H9 (cell line): ENCODE data around the gene KANK4. TPM values are rescaled to one million over a fixed set of nuclear protein-coding genes. Genes with fewer than 3 reads are reported as not detected.

Experiments
- DNase-seq: peaks from one replicate; pipeline ENCODE4 v3.0.0-alpha.2; 2017
- H2AFZ ChIP-seq: one replicate; pipeline ENCODE4 v1.6.1; 2013; ENCODE audit warnings: mild to moderate bottlenecking, low read length, control low read depth, moderate library complexity
- H2AK5ac ChIP-seq: 2 replicates; pipeline ENCODE4 v1.6.1; 2013; ENCODE audit warnings: low read length, control low read depth, mixed read lengths; ENCODE audit not compliant: insufficient read length
- H2BK120ac ChIP-seq: one replicate; pipeline ENCODE4 v1.6.1; 2013; ENCODE audit warnings: low read depth, mild to moderate bottlenecking, low read length, control low read depth, inconsistent platforms; ENCODE audit not compliant: poor library complexity, severe bottlenecking
- H2BK12ac ChIP-seq: 2 replicates; pipeline ENCODE4 v1.6.1; 2013; ENCODE audit warnings: low read length, control low read depth, mixed read lengths, low read depth; ENCODE audit not compliant: insufficient read length
- H2BK15ac ChIP-seq: 2 replicates; pipeline ENCODE4 v1.6.1; 2013; ENCODE audit warnings: low read depth, low read length, control low read depth
- H2BK20ac ChIP-seq: one replicate; pipeline ENCODE4 v1.6.1; 2013; ENCODE audit warnings: low read depth, mild to moderate bottlenecking, low read length, control low read depth, inconsistent platforms; ENCODE audit not compliant: poor library complexity, severe bottlenecking
- H2BK5ac ChIP-seq: 2 replicates; pipeline ENCODE4 v1.6.1; 2013; ENCODE audit warnings: low read length, control low read depth, mixed read lengths; ENCODE audit not compliant: insufficient read length
- H3K14ac ChIP-seq: 2 replicates; pipeline ENCODE4 v1.6.1; 2013; ENCODE audit warnings: low read length, control low read depth; ENCODE audit not compliant: insufficient read depth
- H3K18ac ChIP-seq: 2 replicates; pipeline ENCODE4 v1.6.1; 2013; ENCODE audit warnings: low read depth, mild to moderate bottlenecking, mixed read lengths, low read length, control low read depth; ENCODE audit not compliant: insufficient read length
- H3K23ac ChIP-seq: 2 replicates; pipeline ENCODE4 v1.6.1; 2013; ENCODE audit warnings: low read length, control low read depth, mixed read lengths, low read depth; ENCODE audit not compliant: insufficient read length
- H3K23me2 ChIP-seq: 2 replicates; pipeline ENCODE4 v1.6.1; 2013; ENCODE audit warnings: low read depth, mild to moderate bottlenecking, mixed read lengths, low read length, control low read depth; ENCODE audit not compliant: insufficient read length, poor library complexity, severe bottlenecking
- H3K27ac ChIP-seq: 2 replicates; pipeline ENCODE4 v1.5.1; 2013; ENCODE audit warnings: low read length, control low read depth, mixed read lengths, low read depth; ENCODE audit not compliant: insufficient read length
- H3K27me3 ChIP-seq: 2 replicates; pipeline ENCODE4 v1.6.1; 2013; ENCODE audit warnings: low read length, control low read depth, inconsistent platforms; ENCODE audit not compliant: insufficient read depth
- H3K4ac ChIP-seq: 2 replicates; pipeline ENCODE4 v1.6.1; 2013; ENCODE audit warnings: low read depth, mild to moderate bottlenecking, control low read depth, inconsistent platforms, low read length, moderate library complexity
- H3K4me1 ChIP-seq: 2 replicates; pipeline ENCODE4 v1.6.1; 2013; ENCODE audit warnings: low read length, control low read depth, inconsistent platforms; ENCODE audit not compliant: insufficient read depth
- H3K4me2 ChIP-seq: 2 replicates; pipeline ENCODE4 v1.6.1; 2013; ENCODE audit warnings: low read length, control low read depth, mixed read lengths; ENCODE audit not compliant: insufficient read length, insufficient read depth
- H3K56ac ChIP-seq: 2 replicates; pipeline ENCODE4 v1.6.1; 2013; ENCODE audit warnings: low read depth, mild to moderate bottlenecking, mixed read lengths, low read length, control low read depth; ENCODE audit not compliant: insufficient read length
- H3K79me1 ChIP-seq: 2 replicates; pipeline ENCODE4 v1.6.1; 2013; ENCODE audit warnings: low read depth, mild to moderate bottlenecking, moderate library complexity, low read length, control low read depth, inconsistent platforms; ENCODE audit not compliant: insufficient read depth, poor library complexity, severe bottlenecking
- H3K79me2 ChIP-seq: 2 replicates; pipeline ENCODE4 v1.6.1; 2013; ENCODE audit warnings: low read length, control low read depth, inconsistent platforms; ENCODE audit not compliant: insufficient read depth
- H3K9ac ChIP-seq: 2 replicates; pipeline ENCODE4 v1.6.1; 2013; ENCODE audit warnings: low read length, control low read depth, mixed read lengths; ENCODE audit not compliant: insufficient read length; ENCODE audit errors: extremely low read depth
- H3K9me3 ChIP-seq: one replicate; pipeline ENCODE4 v1.6.1; 2013; ENCODE audit warnings: low read depth, low read length, inconsistent platforms; ENCODE audit not compliant: control insufficient read depth
- H3T11ph ChIP-seq: one replicate; pipeline ENCODE4 v1.6.1; 2013; ENCODE audit warnings: mild to moderate bottlenecking, low read length, control low read depth, inconsistent platforms
- H4K20me1 ChIP-seq: one replicate; pipeline ENCODE4 v1.6.1; 2013; ENCODE audit not compliant: control insufficient read depth, insufficient read length, insufficient read depth
- H4K5ac ChIP-seq: 2 replicates; pipeline ENCODE4 v1.6.1; 2013; ENCODE audit warnings: low read depth, mild to moderate bottlenecking, mixed read lengths, low read length, control low read depth; ENCODE audit not compliant: insufficient read length
- H4K8ac ChIP-seq: replicated peaks from 2 replicates; pipeline ENCODE4 v1.6.1; 2013; ENCODE audit warnings: low read length, control low read depth, mixed read lengths, low read depth; ENCODE audit not compliant: insufficient read length
- H4K91ac ChIP-seq: 2 replicates; pipeline ENCODE4 v1.6.1; 2013; ENCODE audit warnings: low read depth, mild to moderate bottlenecking, moderate library complexity, mixed read lengths, low read length, control low read depth; ENCODE audit not compliant: insufficient read length
- H3K27ac Mint-ChIP-seq, 3 experiments: 2 replicates in 2 of 3; 3 replicates in 1 of 3; pipeline ENCODE4 v1.8.0; 2020 to 2021; ENCODE audit warnings: mixed read lengths in 3 of 3, mild to moderate bottlenecking in 1 of 3, moderate library complexity in 1 of 3
- H3K27me3 Mint-ChIP-seq: 2 replicates; pipeline ENCODE4 v1.8.0; 2021; ENCODE audit warnings: low read depth, mild to moderate bottlenecking, moderate library complexity, mixed read lengths
- H3K36me3 Mint-ChIP-seq, 3 experiments: 2 replicates in 2 of 3; 3 replicates in 1 of 3; pipeline ENCODE4 v1.8.0; 2020 to 2021; ENCODE audit warnings: low read depth in 3 of 3, mixed read lengths in 3 of 3; ENCODE audit not compliant: insufficient read depth in 1 of 3
- H3K4me1 Mint-ChIP-seq, 2 experiments: 2 replicates each; pipeline ENCODE4 v1.8.0; 2020; ENCODE audit warnings: mixed read lengths in 2 of 2
- H3K4me3 Mint-ChIP-seq, 2 experiments: 2 replicates in 1 of 2; 3 replicates in 1 of 2; pipeline ENCODE4 v1.8.0; 2020 to 2021; ENCODE audit warnings: mild to moderate bottlenecking in 2 of 2, mixed read lengths in 2 of 2, moderate library complexity in 1 of 2
- H3K9me3 Mint-ChIP-seq, 2 experiments: 2 replicates in 1 of 2; 3 replicates in 1 of 2; pipeline ENCODE4 v1.8.0; 2020; ENCODE audit warnings: mild to moderate bottlenecking in 2 of 2, mixed read lengths in 2 of 2, moderate library complexity in 1 of 2
- CTCF ChIP-seq: fragments of 200-600 bp; sonication (generic); conservative IDR thresholded peaks from 3 replicates; pipeline ENCODE4 v1.8.0; 2021; ENCODE audit warnings: antibody characterized with exemption, mild to moderate bottlenecking
- WGBS: extraction: QIAGEN DNeasy Blood & Tissue Kit; methylation state at CpG from one replicate; pipeline ENCODE4 v1.1.7; 2013; ENCODE audit warnings: missing lambda C conversion rate, low lambda C conversion rate, mixed read lengths; ENCODE audit not compliant: insufficient read length; ENCODE audit errors: extremely low coverage; 5-methylcytosine and 5-hydroxymethylcytosine counted together
- total RNA-seq: library from RNA; stranded (reverse); gene quantifications from 2 replicates; pipeline ENCODE4 v1.2.1, GENCODE V29; 2021

KANK4 gene
- total RNA-seq, 1 experiment from 2014 or later, result 0.15 TPM

GRCh38 chr1:62327360-62328055 lies 8.3 kb upstream of the KANK4 start:
- H3K4me1 Mint-ChIP-seq, result peaks cover 5 to 9% of the 10 kb centered on the region in 2 experiments
- no peaks in the 10 kb centered on the region for H3K79me1 ChIP-seq
- peaks cover 0 to 2% of the 10 kb centered on the region in 2 experiments; a peak in 1 of 5 replicates for H3K9me3 Mint-ChIP-seq
- H3K18ac ChIP-seq, result no peak overlapping the region
- H3K4ac ChIP-seq, result no peak overlapping the region
- H2AFZ ChIP-seq, result no peak overlapping the region
- H3K23ac ChIP-seq, result no peak overlapping the region
- H4K8ac ChIP-seq, result no peak overlapping the region
- H3K4me3 Mint-ChIP-seq, result peak overlapping the region in 1 of 2 experiments; percentile 46; a peak in 2 of 5 replicates
- no peak overlapping the region for H3K9ac ChIP-seq
- H3K4me2 ChIP-seq, result no peak overlapping the region
- no CpG with 5 or more reads among the region's 22 CpGs for WGBS
- H3K79me2 ChIP-seq, result no peaks in the 10 kb centered on the region
- H2BK12ac ChIP-seq, result no peak overlapping the region
- H2BK20ac ChIP-seq, result no peak overlapping the region
- H2AK5ac ChIP-seq, result no peak overlapping the region
- H4K5ac ChIP-seq, result no peak overlapping the region
- no peak overlapping the region for H3K56ac ChIP-seq
- H2BK15ac ChIP-seq, result no peak overlapping the region
- H3K36me3 Mint-ChIP-seq, result peaks cover 0 to 2% (median 0%) of the 10 kb centered on the region in 3 experiments; a peak in 2 of 7 replicates
- no peaks in the 10 kb centered on the region for H3K9me3 ChIP-seq
- TF ChIP-seq CTCF, result no peak
- no peaks in the 10 kb centered on the region for H3K4me1 ChIP-seq
- DNase-seq, result peak; percentile 81
- no peak overlapping the region for H2BK120ac ChIP-seq
- H3K14ac ChIP-seq, result no peak overlapping the region
- H2BK5ac ChIP-seq, result no peak overlapping the region
- H4K20me1 ChIP-seq, result no peaks in the 10 kb centered on the region
- H3K27me3 ChIP-seq, result no peaks in the 10 kb centered on the region; the same call in 1 of the 2 replicates
- H3K27me3 Mint-ChIP-seq, result peaks cover 13% of the 10 kb centered on the region
- no peaks in the 10 kb centered on the region for H3K23me2 ChIP-seq
- H4K91ac ChIP-seq, result no peak overlapping the region
- no peak overlapping the region for H3K27ac ChIP-seq
- H3K27ac Mint-ChIP-seq, result no peak overlapping the region
- no peak overlapping the region for H3T11ph ChIP-seq
